ENCODE data around the gene WT1.
"Not testable (repeated sequence)": the region's sequence is repeated elsewhere in the genome, so short reads cannot be mapped to it uniquely, and the experiment has no call there.

The WT1 gene

GRCh38 chr11:32435511-32435941 lies at the start of gene WT1:
TSS of gene WT1 (minus strand) at chr11:32435539.
- DNase-seq = peak; percentile 55

GRCh38 chr11:32479291-32479690 lies 44.0 kb upstream of the WT1 start:
- no peak for DNase-seq

- DNase-seq = no peak
These were observed 43.0 kb upstream of the WT1 start for GRCh38 chr11:32478277-32478731.

GRCh38 chr11:32473282-32473909 lies 38.1 kb upstream of the WT1 start:
- DNase-seq = no peak

GRCh38 chr11:32472226-32472625 lies 36.9 kb upstream of the WT1 start:
- DNase-seq = no peak

- not testable (repeated sequence) for DNase-seq
These were observed 36.2 kb upstream of the WT1 start for GRCh38 chr11:32471544-32471943.

- DNase-seq = no peak
These were observed 34.5 kb upstream of the WT1 start for GRCh38 chr11:32469791-32470190.

- peak; percentile 41 for DNase-seq
These were observed 31.1 kb upstream of the WT1 start for GRCh38 chr11:32466279-32466915.

- no peak for DNase-seq
These were observed 28.7 kb upstream of the WT1 start for GRCh38 chr11:32464078-32464477.

- no peak for DNase-seq
These were observed 26.8 kb upstream of the WT1 start for GRCh38 chr11:32462011-32462690.

GRCh38 chr11:32456864-32457263 lies 21.5 kb upstream of the WT1 start:
- DNase-seq = no peak

GRCh38 chr11:32454993-32455392 lies 19.7 kb upstream of the WT1 start:
- DNase-seq = no peak

GRCh38 chr11:32451808-32452207 lies 16.5 kb upstream of the WT1 start:
- no peak for DNase-seq

GRCh38 chr11:32450372-32450771 lies 15.0 kb upstream of the WT1 start:
- no peak for DNase-seq

- peak; percentile 15 for DNase-seq
These were observed 12.9 kb upstream of the WT1 start for GRCh38 chr11:32448232-32448631.

GRCh38 chr11:32447252-32447651 lies 11.9 kb upstream of the WT1 start:
- no peak for DNase-seq

GRCh38 chr11:32446227-32446626 lies 10.9 kb upstream of the WT1 start:
- no peak for DNase-seq

- no peak for DNase-seq
These were observed 8.8 kb upstream of the WT1 start for GRCh38 chr11:32444186-32444585.

- DNase-seq = no peak
These were observed 5.6 kb upstream of the WT1 start for GRCh38 chr11:32440916-32441315.

GRCh38 chr11:32440312-32440908 lies 5.1 kb upstream of the WT1 start:
- DNase-seq = no peak

GRCh38 chr11:32439501-32440210 lies 4.3 kb upstream of the WT1 start:
- DNase-seq = no peak

- DNase-seq = peak; percentile 10
These were observed 3.6 kb upstream of the WT1 start for GRCh38 chr11:32438866-32439489.

Data from MV-4-11 (cell line).